SU-DHL-6 (cell line): ENCODE data around the gene LRCH1.

Experiments used
- CTCF ChIP-seq: fragments of 200-600 bp; sonication (generic); IDR thresholded peaks from one replicate; pipeline ENCODE4 v1.5.1; 2017; ENCODE audit warnings: antibody characterized with exemption, mild to moderate bottlenecking, low read length, moderate library complexity; ENCODE audit not compliant: insufficient read depth, poor library complexity, severe bottlenecking
- EZH2phosphoT487 ChIP-seq: fragments of 200-600 bp; sonication (generic), shearing (Covaris generic); conservative IDR thresholded peaks from 2 replicates; pipeline ENCODE4 v1.6.1; 2018; ENCODE audit warnings: mild to moderate bottlenecking, antibody characterized with exemption, low read length, moderate library complexity, mixed read lengths

DNA sequence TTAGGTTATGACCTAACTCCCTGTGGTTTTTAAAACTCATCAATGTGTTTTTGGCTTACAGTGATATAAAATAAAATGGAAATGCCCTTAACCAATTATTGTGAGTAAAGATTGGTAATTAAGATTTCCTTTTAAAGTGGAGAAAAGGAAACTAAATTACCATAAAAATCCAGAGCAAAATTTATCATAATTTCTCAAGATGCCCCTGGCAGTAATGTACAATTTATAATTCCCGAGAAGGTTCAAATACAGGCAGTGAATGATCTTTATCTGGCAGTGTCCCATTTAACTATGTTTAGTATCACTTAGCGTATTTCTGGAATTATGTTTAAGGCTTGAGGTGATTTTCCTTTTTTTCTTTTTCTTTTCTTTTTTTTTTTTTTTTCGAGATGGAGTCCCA, 182.5 kb downstream of the LRCH1 start:
- no peak for TF ChIP-seq CTCF
- TF ChIP-seq EZH2phosphoT487 = no peak
